Measurements from ENCODE around the gene C6orf47. TPM values are rescaled to one million over a fixed set of nuclear protein-coding genes. Genes with fewer than 3 reads are reported as not detected.

Gene C6orf47
- total and polyA plus RNA-seq, 2 of the 8 experiments (the other 6 are each of a cell fraction or from before 2014, with no cell fraction given), result 4.7 to 14.6 TPM

- no peak for TF ChIP-seq GTF2F1 (IDR thresholded peaks at IDR 0.05; ENCODE audit: borderline replicate concordance, low read depth, low read length)
These were observed 1.5 kb downstream of the C6orf47 start (continued) for GRCh38 chr6:31658983-31659648.
